H1 (cell line): ENCODE measurements around the gene MIDN.

Source experiments
- EZH2 ChIP-seq: fragments of 200-600 bp; sonication (generic); IDR thresholded peaks from 2 replicates; pipeline ENCODE4 v1.7.1; 2012; ENCODE audit warnings: low read depth, mild to moderate bottlenecking, moderate library complexity, low read length, inconsistent platforms; ENCODE audit not compliant: severe bottlenecking
- HDAC6 ChIP-seq: IDR thresholded peaks from one replicate; pipeline ENCODE4 v1.7.1; 2012; ENCODE audit warnings: low read depth, mild to moderate bottlenecking, inconsistent platforms, low read length, moderate library complexity
- POLR2A ChIP-seq, 2 experiments: IDR thresholded peaks; 1 replicate in 1 of 2; 2 replicates in 1 of 2; pipeline ENCODE4 v1.6.1; 2011; ENCODE audit warnings: low read depth in 2 of 2, low read length in 2 of 2, mild to moderate bottlenecking in 2 of 2; ENCODE audit errors: control extremely low read depth in 1 of 2
- POLR2AphosphoS5 ChIP-seq: IDR thresholded peaks from 2 replicates; pipeline ENCODE4 v1.6.1; 2011; ENCODE audit warnings: low read depth, low read length
- RAD21 ChIP-seq, 2 experiments: IDR thresholded peaks in 1 of 2; conservative IDR thresholded peaks in 1 of 2; 2 replicates each; pipeline ENCODE4 v1.6.1; 2011; ENCODE audit warnings: low read depth in 2 of 2, low read length in 2 of 2, improper control_type of control experiment in 1 of 2, inconsistent platforms in 1 of 2, mild to moderate bottlenecking in 1 of 2, moderate library complexity in 1 of 2
- RXRA ChIP-seq: IDR thresholded peaks from 2 replicates; pipeline ENCODE4 v1.6.1; 2011; ENCODE audit warnings: low read depth, mild to moderate bottlenecking, low read length, moderate library complexity; ENCODE audit not compliant: insufficient read depth
- TAF1 ChIP-seq: IDR thresholded peaks from 2 replicates; pipeline ENCODE4 v1.6.1; 2011; ENCODE audit warnings: mild to moderate bottlenecking, low read depth, low read length
- TF ChIP-seq, protein P1 (sequence below), 3 experiments: IDR thresholded peaks; 1 replicate in 2 of 3; 2 replicates in 1 of 3; pipeline versions ENCODE4 v1.5.1 to v1.6.1; 2011; ENCODE audit warnings: low read length in 3 of 3, mild to moderate bottlenecking in 3 of 3, inconsistent platforms in 2 of 3, low read depth in 1 of 3, moderate library complexity in 1 of 3; ENCODE audit not compliant: insufficient read depth in 1 of 3; ENCODE audit errors: control extremely low read depth in 1 of 3
- TF ChIP-seq, protein P2 (sequence below): IDR thresholded peaks from 2 replicates; pipeline ENCODE4 v1.6.1; 2012; ENCODE audit warnings: low read length, inconsistent platforms
- TF ChIP-seq, protein P3 (sequence below): IDR thresholded peaks from 2 replicates; pipeline ENCODE4 v1.6.1; 2012; ENCODE audit warnings: inconsistent platforms

DNA sequence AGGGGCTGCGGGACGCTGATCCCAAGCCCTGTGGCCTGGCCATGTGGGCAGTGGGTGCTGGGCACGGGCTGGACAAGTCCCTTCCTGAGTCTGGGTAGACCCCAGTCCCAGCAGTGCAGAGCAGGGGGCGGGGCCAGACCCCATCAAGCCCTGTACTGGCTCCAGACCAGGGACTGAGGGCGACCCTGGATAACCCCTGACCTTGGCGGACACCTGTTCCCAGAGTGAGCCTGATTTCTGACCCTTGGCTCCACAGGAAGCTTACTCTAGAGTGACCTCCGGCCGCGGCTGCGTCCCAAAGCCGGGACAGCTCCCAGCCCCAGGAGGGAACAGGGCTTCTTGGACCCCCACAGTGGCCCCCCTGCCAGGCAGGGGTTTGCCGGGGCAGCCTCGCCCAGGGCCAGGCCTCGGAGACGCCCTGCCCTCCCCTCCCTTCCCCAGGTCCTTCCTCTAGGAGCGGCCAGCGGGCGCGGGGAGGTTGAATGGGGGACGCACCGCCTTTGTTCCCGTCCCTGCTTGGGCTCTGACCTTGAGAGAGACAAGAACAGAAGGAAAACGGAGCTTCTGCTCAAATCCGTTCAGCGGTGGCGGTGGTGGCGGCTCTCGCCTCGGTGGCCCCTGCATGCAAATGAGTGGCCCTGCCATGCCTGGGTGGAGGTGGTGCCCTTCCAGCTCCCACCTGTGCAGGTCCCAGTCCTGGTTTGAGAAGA, 35.0 kb downstream of the MIDN start:
- TF ChIP-seq, protein P1, sequence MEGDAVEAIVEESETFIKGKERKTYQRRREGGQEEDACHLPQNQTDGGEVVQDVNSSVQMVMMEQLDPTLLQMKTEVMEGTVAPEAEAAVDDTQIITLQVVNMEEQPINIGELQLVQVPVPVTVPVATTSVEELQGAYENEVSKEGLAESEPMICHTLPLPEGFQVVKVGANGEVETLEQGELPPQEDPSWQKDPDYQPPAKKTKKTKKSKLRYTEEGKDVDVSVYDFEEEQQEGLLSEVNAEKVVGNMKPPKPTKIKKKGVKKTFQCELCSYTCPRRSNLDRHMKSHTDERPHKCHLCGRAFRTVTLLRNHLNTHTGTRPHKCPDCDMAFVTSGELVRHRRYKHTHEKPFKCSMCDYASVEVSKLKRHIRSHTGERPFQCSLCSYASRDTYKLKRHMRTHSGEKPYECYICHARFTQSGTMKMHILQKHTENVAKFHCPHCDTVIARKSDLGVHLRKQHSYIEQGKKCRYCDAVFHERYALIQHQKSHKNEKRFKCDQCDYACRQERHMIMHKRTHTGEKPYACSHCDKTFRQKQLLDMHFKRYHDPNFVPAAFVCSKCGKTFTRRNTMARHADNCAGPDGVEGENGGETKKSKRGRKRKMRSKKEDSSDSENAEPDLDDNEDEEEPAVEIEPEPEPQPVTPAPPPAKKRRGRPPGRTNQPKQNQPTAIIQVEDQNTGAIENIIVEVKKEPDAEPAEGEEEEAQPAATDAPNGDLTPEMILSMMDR (IDR thresholded peaks at IDR 0.05; ENCODE audit: control extremely low read depth in 1 of 3, insufficient read depth in 1 of 3, low read depth in 1 of 3, low read length in 3 of 3) = no peak
- TF ChIP-seq, protein P2, sequence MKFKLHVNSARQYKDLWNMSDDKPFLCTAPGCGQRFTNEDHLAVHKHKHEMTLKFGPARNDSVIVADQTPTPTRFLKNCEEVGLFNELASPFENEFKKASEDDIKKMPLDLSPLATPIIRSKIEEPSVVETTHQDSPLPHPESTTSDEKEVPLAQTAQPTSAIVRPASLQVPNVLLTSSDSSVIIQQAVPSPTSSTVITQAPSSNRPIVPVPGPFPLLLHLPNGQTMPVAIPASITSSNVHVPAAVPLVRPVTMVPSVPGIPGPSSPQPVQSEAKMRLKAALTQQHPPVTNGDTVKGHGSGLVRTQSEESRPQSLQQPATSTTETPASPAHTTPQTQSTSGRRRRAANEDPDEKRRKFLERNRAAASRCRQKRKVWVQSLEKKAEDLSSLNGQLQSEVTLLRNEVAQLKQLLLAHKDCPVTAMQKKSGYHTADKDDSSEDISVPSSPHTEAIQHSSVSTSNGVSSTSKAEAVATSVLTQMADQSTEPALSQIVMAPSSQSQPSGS = no peak
- TF ChIP-seq POLR2A (IDR thresholded peaks at IDR 0.05; ENCODE audit: control extremely low read depth in 1 of 2, low read depth in 2 of 2, low read length in 2 of 2) (no peak), HDAC6 (no peak), RAD21 (IDR thresholded peaks at IDR 0.05 in 1 of 2, conservative IDR thresholded peaks at IDR 0.05 in 1 of 2; ENCODE audit: low read depth in 2 of 2, low read length in 2 of 2) (no peak), TAF1 (no peak), RXRA (no peak), POLR2AphosphoS5 (no peak), EZH2 (no peak)
- TF ChIP-seq, protein P3, sequence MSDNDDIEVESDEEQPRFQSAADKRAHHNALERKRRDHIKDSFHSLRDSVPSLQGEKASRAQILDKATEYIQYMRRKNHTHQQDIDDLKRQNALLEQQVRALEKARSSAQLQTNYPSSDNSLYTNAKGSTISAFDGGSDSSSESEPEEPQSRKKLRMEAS = no peak
